Left cardiac atrium (tissue), 4 donors: Measurements from ENCODE around the gene PTPRN2. TPM values are rescaled to one million over a fixed set of nuclear protein-coding genes. Genes with fewer than 3 reads are reported as not detected.
A peak's percentile ranks its signal among the peaks of the same experiment; 100 is the strongest.

Experiments used
- ATAC-seq, 2 donors: fragments of 200-7000 bp; cut with Tn5 transposase; one replicate each; pipeline ENCODE4 v1.9.1; 2020; ENCODE audit warnings: mild to moderate bottlenecking in 2 of 2, moderate library complexity in 2 of 2
- DNase-seq: peaks from one replicate; pipeline ENCODE4 v3.0.0-alpha.2; 2020
- intact Hi-C, 2 donors: fragments of 100-400 bp; cut with DNase I; formaldehyde crosslinking; loops; one replicate each; pipeline versions ENCODE4 v1.14.1 to v1.15.1; 2022 to 2023
- total RNA-seq, 2 donors: library from RNA; stranded (reverse); fragmentation: NEBNext Ultra II Directional; extraction: Animal tissue kit (Norgen Biotek cat#: 25700); gene quantifications; one replicate each; pipeline ENCODE4 v1.2.1, GENCODE V29; 2021
- donor health status: DM: no; HTN: yes; CAD: no.
- donor health status: DM: no; HTN: yes; CAD: no; lungs with severe emphysema.
- donor health status: DM: yes; HTN: yes; CAD: no.
- donor health status: Dilated cardiomyopathy.

Gene PTPRN2
- total RNA-seq, 2 donors from 2014 or later: 1.9 to 2.3 TPM

DNA sequence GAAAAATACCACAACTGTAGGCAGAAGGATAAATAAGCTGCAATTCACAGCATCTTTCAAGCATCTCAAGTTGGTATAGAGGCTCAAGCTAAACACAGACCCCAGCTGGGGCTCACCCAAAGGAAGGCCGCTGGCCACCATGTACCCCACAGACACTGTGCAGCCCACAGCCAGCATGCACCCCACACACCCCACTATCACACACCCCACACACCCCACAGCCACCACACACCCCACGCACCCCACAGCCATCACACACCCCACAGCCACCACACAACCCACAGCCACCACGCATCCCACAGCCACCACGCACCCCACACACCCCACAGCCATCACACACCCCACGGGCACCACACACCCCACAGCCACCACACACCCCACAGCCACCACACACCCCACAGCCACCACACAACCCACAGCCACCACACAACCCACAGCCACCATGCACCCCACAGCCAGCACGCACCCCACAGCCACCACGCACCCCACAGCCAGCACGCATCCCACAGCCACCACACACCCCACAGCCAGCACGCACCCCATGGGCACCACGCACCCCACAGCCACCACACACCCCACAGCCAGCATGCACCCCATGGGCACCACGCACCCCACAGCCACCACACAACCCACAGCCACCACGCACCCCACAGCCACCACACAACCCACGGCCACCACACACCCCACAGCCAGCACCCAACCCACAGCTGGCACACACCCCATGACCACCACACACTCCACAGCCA is 1036.1 kb downstream of the PTPRN2 start:
- intact Hi-C loops: no loop called here
- ATAC-seq (no peak), DNase-seq (no peak)

- DNase-seq (no peak), ATAC-seq (no peak)
- intact Hi-C loops: no loop called here
Observed at GRCh38 chr7:157550300-157551275, 1037.0 kb downstream of the PTPRN2 start.

GRCh38 chr7:157549612-157550299 is 1037.9 kb downstream of the PTPRN2 start:
- DNase-seq (no peak), ATAC-seq (no peak)
- intact Hi-C loops: no loop called here

- intact Hi-C loops: no loop called here
- ATAC-seq: no peak
- DNase-seq: no peak
Observed at GRCh38 chr7:157548691-157549303, 1038.8 kb downstream of the PTPRN2 start.

- DNase-seq: no peak
- no peak for ATAC-seq
- intact Hi-C loops: no loop called here
Observed at GRCh38 chr7:157547611-157548010, 1040.0 kb downstream of the PTPRN2 start.

DNA sequence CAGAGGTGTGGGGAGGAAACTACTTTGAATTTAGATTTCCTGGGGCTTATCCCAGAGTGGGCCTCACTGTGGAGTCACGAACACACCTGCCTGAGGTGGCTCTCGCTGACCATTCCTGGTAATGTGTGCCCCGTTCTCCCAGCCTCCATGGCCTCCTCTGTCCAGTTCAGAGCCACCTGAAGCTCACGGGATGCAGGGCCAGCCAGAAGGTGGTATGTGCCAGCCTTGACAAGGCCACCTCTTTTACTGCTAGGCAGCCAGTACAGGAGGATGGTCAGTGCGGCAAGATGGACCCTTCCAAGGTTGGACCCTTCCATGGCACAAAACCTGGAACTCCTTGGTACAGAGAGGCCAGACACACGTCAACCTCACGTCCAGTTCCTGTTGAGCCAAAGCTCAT is 1040.5 kb downstream of the PTPRN2 start:
- ATAC-seq (no peak), DNase-seq (peak; percentile 2)
- intact Hi-C loops: no loop called here

- intact Hi-C loops: no loop called here
- no peak for ATAC-seq
- peak; percentile 2 for DNase-seq
Observed at GRCh38 chr7:157545681-157546060, 1042.0 kb downstream of the PTPRN2 start.

GRCh38 chr7:157544980-157545680 is 1042.5 kb downstream of the PTPRN2 start:
- peak; percentile 5 for DNase-seq
- ATAC-seq: peak in 1 of 2 donors; percentile 8
- intact Hi-C loops: no loop called here

- ATAC-seq (no peak), DNase-seq (peak; percentile 4)
- intact Hi-C loops: no loop called here
Observed at GRCh38 chr7:157544226-157544625, 1043.4 kb downstream of the PTPRN2 start.

- intact Hi-C loops: no loop called here
- ATAC-seq (no peak), DNase-seq (peak; percentile 2)
Observed at GRCh38 chr7:157543791-157544190, 1043.8 kb downstream of the PTPRN2 start.

DNA sequence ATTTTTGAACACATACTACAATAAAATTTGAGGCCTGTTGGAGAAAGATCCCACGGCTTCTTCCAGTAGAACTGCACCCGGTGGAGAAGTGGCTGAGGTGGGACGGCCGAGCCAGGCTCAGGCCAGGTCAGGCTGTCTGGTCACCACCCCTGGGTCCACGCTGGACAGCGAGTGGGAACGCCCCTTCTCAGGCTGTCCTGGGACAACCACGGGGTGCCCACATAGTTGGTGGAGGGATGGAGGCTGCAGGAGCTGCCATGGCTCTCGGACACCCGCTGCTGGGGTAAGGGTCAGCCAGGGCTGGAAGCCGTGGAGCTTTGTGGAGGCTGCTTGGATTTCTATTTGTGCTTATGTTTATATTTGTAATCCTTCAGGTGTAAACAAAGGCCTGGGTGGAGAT is 1044.3 kb downstream of the PTPRN2 start:
- ATAC-seq (no peak), DNase-seq (peak; percentile 15)
- intact Hi-C loops: no loop called here

GRCh38 chr7:157542068-157543021 is 1045.3 kb downstream of the PTPRN2 start:
- intact Hi-C loops: no loop called here
- ATAC-seq (no peak), DNase-seq (peak; percentile 13)

- peak; percentile 13 for DNase-seq
- ATAC-seq: no peak
- intact Hi-C loops: no loop called here
Observed at GRCh38 chr7:157541295-157542067, 1046.1 kb downstream of the PTPRN2 start.

DNA sequence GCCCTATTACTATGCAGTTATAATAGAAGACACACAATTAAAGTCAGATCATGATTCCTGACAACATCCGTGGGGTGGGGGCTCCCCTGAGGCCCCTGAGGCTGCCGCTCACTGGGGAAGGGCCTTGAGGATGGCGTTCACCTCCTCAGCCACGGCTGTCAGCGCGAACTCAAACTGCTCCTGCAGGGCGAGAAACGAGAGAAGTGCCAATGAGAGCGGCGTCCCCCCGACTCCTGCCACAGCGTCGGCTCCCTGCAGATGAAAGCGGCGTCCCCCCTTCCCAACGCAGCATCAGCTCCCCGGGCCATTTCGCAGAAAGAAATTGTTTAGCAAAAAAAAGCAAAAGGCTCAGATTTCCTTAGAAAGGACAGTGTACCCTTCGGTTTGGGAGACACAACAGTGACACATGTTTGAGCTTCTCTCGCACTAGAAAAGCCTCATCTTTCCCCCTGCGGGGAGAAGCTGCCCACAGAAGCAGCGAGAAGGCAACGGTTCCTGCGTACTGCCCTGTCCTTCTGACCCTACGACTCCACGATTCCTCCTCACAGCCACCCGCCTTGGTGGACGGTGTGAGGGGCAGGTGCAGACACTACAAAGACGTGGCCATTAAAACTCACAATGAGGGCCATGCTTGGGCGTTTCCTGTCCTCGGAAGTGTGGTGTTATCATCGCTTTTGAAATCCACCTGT is 1046.9 kb downstream of the PTPRN2 start:
- intact Hi-C loops: no loop called here

GRCh38 chr7:157540020-157540419 is 1047.6 kb downstream of the PTPRN2 start:
- no peak for ATAC-seq
- intact Hi-C loops: no loop called here
- peak; percentile 37 for DNase-seq

More for the DNA sequence above, 1046.9 kb downstream of the PTPRN2 start:
- DNase-seq (peak; percentile 5), ATAC-seq (no peak)

- ATAC-seq (no peak), DNase-seq (peak; percentile 0)
- intact Hi-C loops: no loop called here
Observed at GRCh38 chr7:157539521-157539920, 1048.1 kb downstream of the PTPRN2 start.
